Bone marrow (tissue), 2 donors: ENCODE results near the gene NLGN2.

Experiments
- DNase-seq, 2 donors: peaks; one replicate each; lab custom pipeline; 2025; lab: John Stamatoyannopoulos, UW

NLGN2 gene

DNA sequence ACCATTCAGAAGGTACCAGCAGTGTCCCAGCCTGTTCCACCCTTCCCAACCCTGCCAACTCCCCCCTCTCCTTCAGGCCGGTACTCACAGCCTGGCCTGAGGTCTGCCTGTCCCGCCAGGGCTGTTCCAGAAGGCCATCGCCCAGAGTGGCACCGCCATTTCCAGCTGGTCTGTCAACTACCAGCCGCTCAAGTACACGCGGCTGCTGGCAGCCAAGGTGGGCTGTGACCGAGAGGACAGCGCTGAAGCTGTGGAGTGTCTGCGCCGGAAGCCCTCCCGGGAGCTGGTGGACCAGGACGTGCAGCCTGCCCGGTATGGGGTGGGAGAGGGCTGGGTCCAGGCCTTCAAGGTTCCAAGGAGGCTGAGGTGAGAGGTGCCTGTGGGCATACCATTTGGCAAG is 7.2 kb downstream of the NLGN2 start:
- no peak for DNase-seq

GRCh38 chr17:7415784-7416183 is 8.1 kb downstream of the NLGN2 start:
- no peak for DNase-seq

DNA sequence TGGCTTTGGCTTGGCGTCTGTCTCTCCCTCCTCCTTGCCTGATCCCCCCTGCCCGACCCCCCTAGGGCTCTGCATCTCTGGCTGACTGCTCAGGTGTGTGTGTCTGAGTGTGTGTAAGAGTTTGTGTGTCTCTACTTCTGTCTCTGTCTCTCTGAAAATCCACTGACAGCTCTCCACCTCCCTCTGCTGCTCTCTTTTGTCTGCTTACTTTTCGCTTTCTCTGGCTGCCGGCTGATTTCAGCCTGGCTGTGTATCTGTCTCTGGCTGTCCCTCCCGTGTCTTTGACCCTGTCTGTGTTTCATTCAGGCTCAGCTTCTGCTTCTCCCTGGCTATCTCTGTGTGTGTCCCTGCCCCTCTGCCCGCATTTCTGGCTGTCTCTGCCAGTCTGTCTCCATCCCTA is 8.7 kb downstream of the NLGN2 start:
- no peak for DNase-seq

GRCh38 chr17:7417056-7417655 is 9.5 kb downstream of the NLGN2 start:
- DNase-seq = no peak

GRCh38 chr17:7418472-7419152 is 11.0 kb downstream of the NLGN2 start:
- no peak for DNase-seq

GRCh38 chr17:7419819-7420610 is 12.4 kb downstream of the NLGN2 start, which contains the start of gene SPEM1:
Gene SPEM1 (plus strand): TSS chr17:7420324. CDS start chr17:7420385, 61 bp downstream.
- DNase-seq = no peak

DNA sequence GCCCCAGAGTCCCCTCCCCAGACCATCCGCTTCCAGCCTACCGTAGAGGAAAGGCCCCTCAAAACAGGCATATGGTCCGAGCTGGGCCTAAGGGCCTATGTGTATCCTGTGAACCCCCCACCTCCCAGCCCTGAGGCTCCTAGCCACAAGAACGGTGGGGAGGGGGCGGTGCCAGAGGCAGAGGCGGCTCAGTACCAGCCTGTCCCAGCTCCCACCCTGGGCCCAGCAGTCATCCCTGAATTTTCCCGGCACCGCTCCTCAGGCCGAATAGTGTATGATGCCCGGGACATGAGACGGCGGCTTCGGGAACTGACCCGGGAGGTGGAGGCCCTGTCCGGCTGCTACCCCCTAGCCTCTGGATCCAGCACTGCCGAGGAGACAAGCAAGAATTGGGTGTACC is 13.5 kb downstream of the NLGN2 start:
- DNase-seq = no peak

- DNase-seq = no peak
Measured at GRCh38 chr17:7423679-7424078, 16.0 kb downstream of the NLGN2 start.

GRCh38 chr17:7425316-7425715 is 17.7 kb downstream of the NLGN2 start, which contains the start of gene SPEM2:
Gene SPEM2 (plus strand): TSS chr17:7425616. CDS start chr17:7425689, 73 bp downstream.
- DNase-seq = no peak

- no peak for DNase-seq
Measured at GRCh38 chr17:7425756-7426155, 18.1 kb downstream of the NLGN2 start.

DNA sequence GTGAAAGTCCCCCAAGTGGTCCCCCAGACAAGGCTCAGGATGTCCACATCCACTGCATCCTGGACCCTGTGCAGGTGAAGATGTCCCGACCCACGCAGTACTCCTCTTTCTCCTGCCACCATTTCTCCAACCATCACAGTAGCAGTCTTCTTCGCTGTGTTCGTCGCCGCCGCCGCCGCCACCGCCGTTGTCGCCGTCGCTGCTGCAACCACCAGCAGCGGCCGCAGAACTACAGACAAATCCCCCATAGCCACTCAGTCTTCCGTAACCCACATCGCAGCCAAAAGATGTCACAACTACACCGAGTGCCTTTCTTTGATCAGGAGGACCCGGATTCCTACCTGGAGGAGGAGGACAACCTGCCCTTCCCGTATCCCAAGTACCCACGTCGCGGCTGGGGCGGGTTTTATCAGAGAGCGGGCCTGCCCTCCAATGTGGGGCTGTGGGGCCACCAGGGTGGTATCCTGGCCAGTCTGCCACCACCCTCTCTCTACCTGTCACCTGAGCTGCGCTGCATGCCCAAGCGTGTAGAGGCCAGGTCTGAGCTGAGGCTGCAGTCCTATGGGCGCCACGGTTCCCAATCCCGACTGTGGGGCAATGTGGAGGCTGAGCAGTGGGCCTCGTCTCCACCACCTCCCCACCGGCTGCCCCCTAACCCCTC is 18.7 kb downstream of the NLGN2 start:
- DNase-seq = no peak

DNA sequence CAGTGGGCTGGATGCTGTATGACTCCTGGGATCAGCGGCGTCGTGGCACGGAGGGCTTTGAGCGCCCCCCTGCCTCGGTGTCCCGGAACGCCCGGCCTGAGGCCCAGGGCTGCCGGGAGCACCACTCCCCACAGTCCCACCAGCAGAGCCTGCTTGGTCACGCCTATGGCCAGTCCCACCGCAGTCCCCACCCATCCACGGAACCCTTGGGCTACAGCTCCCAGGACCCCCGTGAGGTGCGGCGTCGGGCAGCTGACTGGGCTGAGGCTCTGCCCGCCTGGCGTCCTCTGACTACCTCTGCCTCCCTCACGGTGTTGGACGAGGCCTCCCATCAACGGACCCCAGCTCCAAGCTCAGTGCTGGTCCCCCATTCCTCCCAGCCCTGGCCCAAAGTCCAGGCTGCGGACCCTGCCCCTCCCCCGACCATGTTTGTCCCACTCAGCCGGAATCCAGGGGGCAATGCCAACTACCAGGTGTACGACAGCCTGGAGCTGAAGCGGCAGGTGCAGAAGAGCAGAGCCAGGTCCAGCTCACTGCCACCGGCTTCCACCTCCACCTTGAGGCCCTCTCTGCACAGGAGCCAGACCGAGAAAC is 19.3 kb downstream of the NLGN2 start:
- no peak for DNase-seq

- DNase-seq = no peak
Measured at GRCh38 chr17:7427549-7427948, 19.9 kb downstream of the NLGN2 start.

DNA sequence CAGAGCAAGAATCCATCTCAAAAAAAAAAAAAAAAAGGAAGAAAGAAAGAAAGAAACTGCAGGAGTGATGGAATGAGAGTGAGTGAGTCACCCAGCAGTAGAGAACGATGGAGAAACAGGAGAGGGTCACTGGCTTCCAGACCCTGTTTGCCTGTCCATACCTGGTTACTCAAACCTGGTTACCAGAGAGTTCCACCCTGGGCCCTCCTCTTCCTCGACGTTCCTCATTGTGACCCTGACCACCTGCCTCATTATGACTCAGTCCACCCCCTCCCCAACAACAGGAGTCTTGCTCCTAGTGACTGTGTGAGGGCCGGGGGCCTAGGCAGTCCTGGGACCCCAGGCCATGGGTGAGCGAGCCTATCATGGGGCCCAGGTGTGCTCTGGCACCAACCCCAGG is 20.9 kb downstream of the NLGN2 start, which contains the start of gene SPEM3:
SPEM3 (plus strand) TSS at position 301 of the 400 bp plus-strand sequence; CDS start at position 347, 46 bp downstream.
- no peak for DNase-seq

- no peak for DNase-seq
Measured at GRCh38 chr17:7429722-7430121, 22.1 kb downstream of the NLGN2 start.

GRCh38 chr17:7431231-7431630 is 23.6 kb downstream of the NLGN2 start:
- DNase-seq = no peak

DNA sequence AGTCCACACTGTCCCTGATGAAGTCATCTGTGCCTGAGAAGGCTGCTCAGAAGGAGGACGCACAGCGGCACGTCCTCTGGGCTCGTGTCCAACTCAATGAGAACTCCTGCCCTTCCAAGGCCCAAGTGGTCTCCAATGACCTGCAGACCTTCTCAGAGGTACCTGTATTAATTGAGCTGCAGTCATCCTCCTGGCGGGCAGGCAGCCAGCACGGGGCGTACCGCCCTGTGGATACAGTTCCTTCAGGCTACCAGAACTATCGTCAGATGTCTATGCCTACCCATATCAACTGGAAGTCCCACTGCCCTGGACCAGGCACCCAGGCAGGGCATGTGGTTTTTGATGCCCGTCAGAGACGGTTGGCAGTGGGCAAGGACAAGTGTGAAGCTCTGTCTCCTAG is 24.7 kb downstream of the NLGN2 start:
- DNase-seq = no peak

GRCh38 chr17:7435676-7436555 is 28.3 kb downstream of the NLGN2 start:
- peak; percentile 31 to 57 for DNase-seq

GRCh38 chr17:7436556-7437368 is 29.1 kb downstream of the NLGN2 start:
- peak; percentile 18 to 19 for DNase-seq

GRCh38 chr17:7437369-7437863 is 29.8 kb downstream of the NLGN2 start:
- DNase-seq = no peak
